ENCODE results near the gene TAF4.
"Not testable (repeated sequence)": the region's sequence is repeated elsewhere in the genome, so short reads cannot be mapped to it uniquely, and the experiment has no call there.

The TAF4 gene

GRCh38 chr20:62080249-62080990 lies 14.7 kb upstream of the TAF4 start:
- DNase-seq = no peak

GRCh38 chr20:62079166-62079565 lies 13.5 kb upstream of the TAF4 start:
- no peak for DNase-seq

GRCh38 chr20:62073323-62073722 lies 7.6 kb upstream of the TAF4 start:
- DNase-seq = no peak

- DNase-seq = not testable (repeated sequence)
Observed at GRCh38 chr20:62071669-62072430, 6.2 kb upstream of the TAF4 start.

- DNase-seq = no peak
Observed at GRCh38 chr20:62069741-62070216, 4.1 kb upstream of the TAF4 start.

- no peak for DNase-seq
Observed at GRCh38 chr20:62068997-62069396, 3.3 kb upstream of the TAF4 start.

- no peak for DNase-seq
Observed at GRCh38 chr20:62067547-62068260, 2.0 kb upstream of the TAF4 start.

GRCh38 chr20:62066983-62067433 lies 1.3 kb upstream of the TAF4 start:
- no peak for DNase-seq

GRCh38 chr20:62066339-62066982 lies 780 bp upstream of the TAF4 start:
- no peak for DNase-seq

GRCh38 chr20:62064770-62065673 lies 659 bp downstream of the TAF4 start:
- DNase-seq = no peak

GRCh38 chr20:62063981-62064769 lies 1.5 kb downstream of the TAF4 start:
- no peak for DNase-seq

- DNase-seq = no peak
Observed at GRCh38 chr20:62063315-62063980, 2.2 kb downstream of the TAF4 start.

GRCh38 chr20:62062661-62063314 lies 2.9 kb downstream of the TAF4 start:
- DNase-seq = no peak

GRCh38 chr20:62061851-62062423 lies 3.7 kb downstream of the TAF4 start:
- DNase-seq = no peak

- no peak for DNase-seq
Observed at GRCh38 chr20:62060631-62061541, 4.8 kb downstream of the TAF4 start.

- no peak for DNase-seq
Observed at GRCh38 chr20:62059920-62060630, 5.6 kb downstream of the TAF4 start.

GRCh38 chr20:62059401-62059800 lies 6.3 kb downstream of the TAF4 start:
- DNase-seq = no peak

GRCh38 chr20:62058941-62059340 lies 6.7 kb downstream of the TAF4 start:
- no peak for DNase-seq
